HEK293 (cell line): ENCODE data around the gene FERMT3.

Experiments
- HOXA7 ChIP-seq: sonication (generic); formaldehyde crosslinking; IDR thresholded peaks from 2 replicates; pipeline ENCODE4 v1.8.1; 2022; ENCODE audit warnings: missing genetic modification reagents, borderline replicate concordance
- IKZF3 ChIP-seq: fragments of 450-650 bp; IDR thresholded peaks from 2 replicates; pipeline ENCODE4 v1.5.0; 2018; ENCODE audit warnings: missing biosample characterization, mild to moderate bottlenecking, missing genetic modification characterization, moderate library complexity
- KLF1 ChIP-seq: fragments of 450-650 bp; formaldehyde crosslinking; IDR thresholded peaks from 2 replicates; pipeline ENCODE4 v1.5.1; 2016; ENCODE audit warnings: missing biosample characterization, missing genetic modification characterization
- KLF8 ChIP-seq: fragments of 450-650 bp; formaldehyde crosslinking; IDR thresholded peaks from 2 replicates; pipeline ENCODE4 v1.5.1; 2016; ENCODE audit warnings: missing biosample characterization, missing genetic modification characterization
- SP7 ChIP-seq: fragments of 450-650 bp; formaldehyde crosslinking; IDR thresholded peaks from 2 replicates; pipeline ENCODE4 v1.5.1; 2016; ENCODE audit warnings: missing biosample characterization, missing genetic modification characterization
- ZBTB17 ChIP-seq: fragments of 450-650 bp; formaldehyde crosslinking; IDR thresholded peaks from 2 replicates; pipeline ENCODE4 v1.5.1; 2016; ENCODE audit warnings: missing biosample characterization, missing genetic modification characterization
- ZIC2 ChIP-seq: fragments of 450-650 bp; formaldehyde crosslinking; IDR thresholded peaks from 2 replicates; pipeline ENCODE4 v1.5.1; 2016; ENCODE audit warnings: missing biosample characterization, missing genetic modification characterization
- ZNF121 ChIP-seq: fragments of 450-650 bp; formaldehyde crosslinking; IDR thresholded peaks from 2 replicates; pipeline ENCODE4 v1.5.1; 2016; ENCODE audit warnings: missing biosample characterization, missing genetic modification characterization
- ZNF350 ChIP-seq: fragments of 450-650 bp; formaldehyde crosslinking; IDR thresholded peaks from 2 replicates; pipeline ENCODE4 v1.5.0; 2017; ENCODE audit warnings: missing biosample characterization, mild to moderate bottlenecking, missing genetic modification characterization
- ZNF404 ChIP-seq: fragments of 450-650 bp; formaldehyde crosslinking; IDR thresholded peaks from 2 replicates; pipeline ENCODE4 v1.5.1; 2017; ENCODE audit warnings: missing biosample characterization, missing genetic modification characterization
- ZNF426 ChIP-seq: fragments of 450-650 bp; formaldehyde crosslinking; IDR thresholded peaks from 2 replicates; pipeline ENCODE4 v1.5.1; 2017; ENCODE audit warnings: missing biosample characterization, missing genetic modification characterization, mild to moderate bottlenecking, inconsistent platforms, moderate library complexity
- ZNF530 ChIP-seq: fragments of 450-650 bp; formaldehyde crosslinking; IDR thresholded peaks from 2 replicates; pipeline ENCODE4 v1.5.1; 2016; ENCODE audit warnings: low read depth, missing biosample characterization, missing genetic modification characterization
- ZNF600 ChIP-seq: fragments of 450-650 bp; formaldehyde crosslinking; IDR thresholded peaks from 2 replicates; pipeline ENCODE4 v1.5.1; 2016; ENCODE audit warnings: missing biosample characterization, missing genetic modification characterization
- ZNF654 ChIP-seq: fragments of 450-650 bp; formaldehyde crosslinking; IDR thresholded peaks from 2 replicates; pipeline ENCODE4 v1.5.1; 2016; ENCODE audit warnings: low read depth, missing biosample characterization, missing genetic modification characterization
- TF ChIP-seq, protein P1 (sequence below): fragments of 450-650 bp; formaldehyde crosslinking; IDR thresholded peaks from 2 replicates; pipeline ENCODE4 v1.5.1; 2016; ENCODE audit warnings: missing biosample characterization, missing genetic modification characterization, borderline replicate concordance
- TF ChIP-seq, protein P2 (sequence below): fragments of 450-650 bp; formaldehyde crosslinking; IDR thresholded peaks from 2 replicates; pipeline ENCODE4 v1.5.1; 2016; ENCODE audit warnings: missing biosample characterization, missing genetic modification characterization
- TF ChIP-seq, protein P3 (sequence below): fragments of 450-650 bp; formaldehyde crosslinking; IDR thresholded peaks from 2 replicates; pipeline ENCODE4 v1.5.1; 2016; ENCODE audit warnings: missing biosample characterization, missing genetic modification characterization
- TF ChIP-seq, protein P4 (sequence below): fragments of 450-650 bp; formaldehyde crosslinking; IDR thresholded peaks from 2 replicates; pipeline ENCODE4; 2016; ENCODE audit warnings: missing biosample characterization, missing genetic modification characterization
- TF ChIP-seq, protein P5 (sequence below): fragments of 450-650 bp; formaldehyde crosslinking; IDR thresholded peaks from 2 replicates; pipeline ENCODE4 v1.5.1; 2016; ENCODE audit warnings: missing biosample characterization, missing genetic modification characterization

FERMT3 gene

DNA sequence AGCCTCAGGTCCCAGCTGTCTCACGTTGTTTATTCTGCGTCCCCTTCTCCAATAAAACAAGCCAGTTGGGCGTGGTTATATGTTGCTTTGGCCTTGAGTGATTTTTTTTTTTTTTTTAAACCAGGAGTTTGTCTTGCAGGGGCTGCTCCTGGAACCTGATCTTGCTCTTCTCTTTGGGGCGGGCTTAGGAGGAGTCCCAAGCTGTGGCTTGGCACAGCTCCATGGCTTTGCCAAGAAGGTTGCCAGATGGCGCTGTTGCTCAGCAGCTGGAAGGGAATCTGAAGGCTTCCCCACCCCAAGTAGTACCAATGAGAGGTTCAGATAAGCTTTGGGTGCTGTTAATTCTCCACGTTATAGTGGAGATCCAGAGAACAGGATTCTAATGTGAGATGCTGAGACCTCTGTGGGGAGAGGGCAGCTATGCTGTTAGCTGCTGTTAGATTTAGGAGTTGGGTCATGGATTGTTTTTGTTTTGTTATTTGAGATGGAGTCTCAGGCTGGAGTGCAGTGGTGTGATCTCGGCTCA lies 2.0 kb upstream of the FERMT3 start (continued):
- TF ChIP-seq, protein P1, sequence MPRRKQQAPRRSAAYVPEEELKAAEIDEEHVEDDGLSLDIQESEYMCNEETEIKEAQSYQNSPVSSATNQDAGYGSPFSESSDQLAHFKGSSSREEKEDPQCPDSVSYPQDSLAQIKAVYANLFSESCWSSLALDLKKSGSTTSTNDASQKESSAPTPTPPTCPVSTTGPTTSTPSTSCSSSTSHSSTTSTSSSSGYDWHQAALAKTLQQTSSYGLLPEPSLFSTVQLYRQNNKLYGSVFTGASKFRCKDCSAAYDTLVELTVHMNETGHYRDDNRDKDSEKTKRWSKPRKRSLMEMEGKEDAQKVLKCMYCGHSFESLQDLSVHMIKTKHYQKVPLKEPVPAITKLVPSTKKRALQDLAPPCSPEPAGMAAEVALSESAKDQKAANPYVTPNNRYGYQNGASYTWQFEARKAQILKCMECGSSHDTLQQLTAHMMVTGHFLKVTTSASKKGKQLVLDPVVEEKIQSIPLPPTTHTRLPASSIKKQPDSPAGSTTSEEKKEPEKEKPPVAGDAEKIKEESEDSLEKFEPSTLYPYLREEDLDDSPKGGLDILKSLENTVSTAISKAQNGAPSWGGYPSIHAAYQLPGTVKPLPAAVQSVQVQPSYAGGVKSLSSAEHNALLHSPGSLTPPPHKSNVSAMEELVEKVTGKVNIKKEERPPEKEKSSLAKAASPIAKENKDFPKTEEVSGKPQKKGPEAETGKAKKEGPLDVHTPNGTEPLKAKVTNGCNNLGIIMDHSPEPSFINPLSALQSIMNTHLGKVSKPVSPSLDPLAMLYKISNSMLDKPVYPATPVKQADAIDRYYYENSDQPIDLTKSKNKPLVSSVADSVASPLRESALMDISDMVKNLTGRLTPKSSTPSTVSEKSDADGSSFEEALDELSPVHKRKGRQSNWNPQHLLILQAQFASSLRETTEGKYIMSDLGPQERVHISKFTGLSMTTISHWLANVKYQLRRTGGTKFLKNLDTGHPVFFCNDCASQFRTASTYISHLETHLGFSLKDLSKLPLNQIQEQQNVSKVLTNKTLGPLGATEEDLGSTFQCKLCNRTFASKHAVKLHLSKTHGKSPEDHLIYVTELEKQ (tag by site-specific recombination), result no peak
- TF ChIP-seq, protein P2, sequence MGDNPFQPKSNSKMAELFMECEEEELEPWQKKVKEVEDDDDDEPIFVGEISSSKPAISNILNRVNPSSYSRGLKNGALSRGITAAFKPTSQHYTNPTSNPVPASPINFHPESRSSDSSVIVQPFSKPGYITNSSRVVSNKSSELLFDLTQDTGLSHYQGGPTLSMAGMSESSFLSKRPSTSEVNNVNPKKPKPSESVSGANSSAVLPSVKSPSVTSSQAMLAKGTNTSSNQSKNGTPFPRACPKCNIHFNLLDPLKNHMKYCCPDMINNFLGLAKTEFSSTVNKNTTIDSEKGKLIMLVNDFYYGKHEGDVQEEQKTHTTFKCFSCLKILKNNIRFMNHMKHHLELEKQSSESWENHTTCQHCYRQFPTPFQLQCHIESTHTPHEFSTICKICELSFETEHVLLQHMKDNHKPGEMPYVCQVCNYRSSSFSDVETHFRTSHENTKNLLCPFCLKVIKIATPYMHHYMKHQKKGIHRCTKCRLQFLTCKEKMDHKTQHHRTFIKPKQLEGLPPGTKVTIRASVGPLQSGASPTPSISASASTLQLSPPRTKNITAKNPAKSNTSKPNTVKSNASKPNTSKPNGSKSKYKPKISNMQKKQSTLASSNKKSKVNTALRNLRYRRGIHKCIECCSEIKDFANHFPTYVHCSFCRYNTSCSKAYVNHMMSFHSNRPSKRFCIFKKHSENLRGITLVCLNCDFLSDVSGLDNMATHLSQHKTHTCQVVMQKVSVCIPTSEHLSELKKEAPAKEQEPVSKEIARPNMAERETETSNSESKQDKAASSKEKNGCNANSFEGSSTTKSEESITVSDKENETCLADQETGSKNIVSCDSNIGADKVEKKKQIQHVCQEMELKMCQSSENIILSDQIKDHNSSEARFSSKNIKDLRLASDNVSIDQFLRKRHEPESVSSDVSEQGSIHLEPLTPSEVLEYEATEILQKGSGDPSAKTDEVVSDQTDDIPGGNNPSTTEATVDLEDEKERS (tag by site-specific recombination), result no peak
- peak; percentile 56 for TF ChIP-seq SP7 (tag by site-specific recombination)
- no peak for TF ChIP-seq ZNF530 (tag by site-specific recombination)
- no peak for TF ChIP-seq ZNF121 (tag by site-specific recombination)
- peak; percentile 85 for TF ChIP-seq ZNF600 (tag by site-specific recombination)
- TF ChIP-seq ZNF426 (tag by site-specific recombination), result no peak
- TF ChIP-seq ZNF350, result no peak
- peak; percentile 87 for TF ChIP-seq ZBTB17 (tag by site-specific recombination)
- TF ChIP-seq, protein P3, sequence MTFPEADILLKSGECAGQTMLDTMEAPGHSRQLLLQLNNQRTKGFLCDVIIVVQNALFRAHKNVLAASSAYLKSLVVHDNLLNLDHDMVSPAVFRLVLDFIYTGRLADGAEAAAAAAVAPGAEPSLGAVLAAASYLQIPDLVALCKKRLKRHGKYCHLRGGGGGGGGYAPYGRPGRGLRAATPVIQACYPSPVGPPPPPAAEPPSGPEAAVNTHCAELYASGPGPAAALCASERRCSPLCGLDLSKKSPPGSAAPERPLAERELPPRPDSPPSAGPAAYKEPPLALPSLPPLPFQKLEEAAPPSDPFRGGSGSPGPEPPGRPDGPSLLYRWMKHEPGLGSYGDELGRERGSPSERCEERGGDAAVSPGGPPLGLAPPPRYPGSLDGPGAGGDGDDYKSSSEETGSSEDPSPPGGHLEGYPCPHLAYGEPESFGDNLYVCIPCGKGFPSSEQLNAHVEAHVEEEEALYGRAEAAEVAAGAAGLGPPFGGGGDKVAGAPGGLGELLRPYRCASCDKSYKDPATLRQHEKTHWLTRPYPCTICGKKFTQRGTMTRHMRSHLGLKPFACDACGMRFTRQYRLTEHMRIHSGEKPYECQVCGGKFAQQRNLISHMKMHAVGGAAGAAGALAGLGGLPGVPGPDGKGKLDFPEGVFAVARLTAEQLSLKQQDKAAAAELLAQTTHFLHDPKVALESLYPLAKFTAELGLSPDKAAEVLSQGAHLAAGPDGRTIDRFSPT, result no peak
- no peak for TF ChIP-seq HOXA7 (CRISPR knock-in tag)
- TF ChIP-seq ZNF404 (tag by site-specific recombination), result no peak
- no peak for TF ChIP-seq ZIC2 (tag by site-specific recombination)
- TF ChIP-seq, protein P4, sequence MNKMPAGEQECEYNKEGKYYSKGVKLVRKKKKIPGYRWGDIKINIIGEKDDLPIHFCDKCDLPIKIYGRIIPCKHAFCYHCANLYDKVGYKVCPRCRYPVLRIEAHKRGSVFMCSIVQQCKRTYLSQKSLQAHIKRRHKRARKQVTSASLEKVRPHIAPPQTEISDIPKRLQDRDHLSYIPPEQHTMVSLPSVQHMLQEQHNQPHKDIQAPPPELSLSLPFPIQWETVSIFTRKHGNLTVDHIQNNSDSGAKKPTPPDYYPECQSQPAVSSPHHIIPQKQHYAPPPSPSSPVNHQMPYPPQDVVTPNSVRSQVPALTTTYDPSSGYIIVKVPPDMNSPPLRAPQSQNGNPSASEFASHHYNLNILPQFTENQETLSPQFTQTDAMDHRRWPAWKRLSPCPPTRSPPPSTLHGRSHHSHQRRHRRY, result no peak
- peak; percentile 69 for TF ChIP-seq IKZF3
- peak; percentile 52 for TF ChIP-seq ZNF654
- TF ChIP-seq, protein P5, sequence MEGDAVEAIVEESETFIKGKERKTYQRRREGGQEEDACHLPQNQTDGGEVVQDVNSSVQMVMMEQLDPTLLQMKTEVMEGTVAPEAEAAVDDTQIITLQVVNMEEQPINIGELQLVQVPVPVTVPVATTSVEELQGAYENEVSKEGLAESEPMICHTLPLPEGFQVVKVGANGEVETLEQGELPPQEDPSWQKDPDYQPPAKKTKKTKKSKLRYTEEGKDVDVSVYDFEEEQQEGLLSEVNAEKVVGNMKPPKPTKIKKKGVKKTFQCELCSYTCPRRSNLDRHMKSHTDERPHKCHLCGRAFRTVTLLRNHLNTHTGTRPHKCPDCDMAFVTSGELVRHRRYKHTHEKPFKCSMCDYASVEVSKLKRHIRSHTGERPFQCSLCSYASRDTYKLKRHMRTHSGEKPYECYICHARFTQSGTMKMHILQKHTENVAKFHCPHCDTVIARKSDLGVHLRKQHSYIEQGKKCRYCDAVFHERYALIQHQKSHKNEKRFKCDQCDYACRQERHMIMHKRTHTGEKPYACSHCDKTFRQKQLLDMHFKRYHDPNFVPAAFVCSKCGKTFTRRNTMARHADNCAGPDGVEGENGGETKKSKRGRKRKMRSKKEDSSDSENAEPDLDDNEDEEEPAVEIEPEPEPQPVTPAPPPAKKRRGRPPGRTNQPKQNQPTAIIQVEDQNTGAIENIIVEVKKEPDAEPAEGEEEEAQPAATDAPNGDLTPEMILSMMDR (tag by site-specific recombination), result peak; percentile 80
- peak; percentile 67; the same call in 1 of the 2 replicates for TF ChIP-seq KLF8 (tag by site-specific recombination)
- peak; percentile 80 for TF ChIP-seq KLF1 (tag by site-specific recombination)
